Ovary (tissue), 3 donors: ENCODE data around the gene AKR7A2.
"Not testable (repeated sequence)": the region's sequence is repeated elsewhere in the genome, so short reads cannot be mapped to it uniquely, and the experiment has no call there.

Source experiments
- EP300 ChIP-seq: sonication (generic); formaldehyde crosslinking; IDR thresholded peaks from one replicate; pipeline ENCODE4 v1.6.1; 2017; ENCODE audit warnings: antibody characterized with exemption
- TF ChIP-seq, protein P1 (sequence below), 3 donors: fragments of 450-650 bp in 2 of 3; fragments of 200-600 bp in 1 of 3; IDR thresholded peaks; one replicate each; pipeline versions ENCODE4 v1.5.1 to v1.8.0; 2016 to 2022; ENCODE audit warnings: antibody characterized with exemption in 3 of 3, mild to moderate bottlenecking in 1 of 3
- donor health status: DM: no; HTN: no; CAD: no.

DNA sequence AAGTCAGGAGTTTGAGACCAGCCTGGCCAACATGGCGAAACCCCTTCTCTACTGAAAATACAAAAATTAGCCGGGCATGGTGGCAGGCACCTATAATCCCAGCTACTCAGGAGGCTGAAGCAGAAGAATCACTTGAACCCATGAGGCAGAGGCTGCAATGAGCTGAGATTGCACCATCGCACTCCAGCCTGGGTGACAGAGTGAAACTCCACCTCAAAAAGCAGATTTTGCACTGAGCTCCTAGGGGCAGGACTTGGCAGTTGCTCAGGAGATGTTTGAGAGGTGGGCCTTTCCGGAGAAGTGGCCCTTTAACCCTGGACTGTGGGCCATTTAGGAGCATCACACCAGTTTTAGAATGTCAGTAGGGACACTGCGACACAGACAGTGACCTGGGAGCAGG lies 55.6 kb downstream of the AKR7A2 start:
- TF ChIP-seq, protein P1, sequence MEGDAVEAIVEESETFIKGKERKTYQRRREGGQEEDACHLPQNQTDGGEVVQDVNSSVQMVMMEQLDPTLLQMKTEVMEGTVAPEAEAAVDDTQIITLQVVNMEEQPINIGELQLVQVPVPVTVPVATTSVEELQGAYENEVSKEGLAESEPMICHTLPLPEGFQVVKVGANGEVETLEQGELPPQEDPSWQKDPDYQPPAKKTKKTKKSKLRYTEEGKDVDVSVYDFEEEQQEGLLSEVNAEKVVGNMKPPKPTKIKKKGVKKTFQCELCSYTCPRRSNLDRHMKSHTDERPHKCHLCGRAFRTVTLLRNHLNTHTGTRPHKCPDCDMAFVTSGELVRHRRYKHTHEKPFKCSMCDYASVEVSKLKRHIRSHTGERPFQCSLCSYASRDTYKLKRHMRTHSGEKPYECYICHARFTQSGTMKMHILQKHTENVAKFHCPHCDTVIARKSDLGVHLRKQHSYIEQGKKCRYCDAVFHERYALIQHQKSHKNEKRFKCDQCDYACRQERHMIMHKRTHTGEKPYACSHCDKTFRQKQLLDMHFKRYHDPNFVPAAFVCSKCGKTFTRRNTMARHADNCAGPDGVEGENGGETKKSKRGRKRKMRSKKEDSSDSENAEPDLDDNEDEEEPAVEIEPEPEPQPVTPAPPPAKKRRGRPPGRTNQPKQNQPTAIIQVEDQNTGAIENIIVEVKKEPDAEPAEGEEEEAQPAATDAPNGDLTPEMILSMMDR (IDR thresholded peaks at IDR 0.05) = not testable (repeated sequence)
- TF ChIP-seq EP300 = not testable (repeated sequence)
